AG08396 (cell line): ENCODE measurements around the gene GPR183.
A peak's percentile ranks its signal among the peaks of the same experiment; 100 is the strongest.

Experiments used
- DNase-seq: peaks from one replicate; pipeline ENCODE4 v3.0.0; 2012; ENCODE audit warnings: low spot score, mixed read lengths

GPR183 gene

GRCh38 chr13:99294958-99295357, 12.2 kb downstream of the GPR183 start:
- no peak for DNase-seq

- no peak for DNase-seq
These were observed 13.0 kb downstream of the GPR183 start for GRCh38 chr13:99294198-99294597.

- DNase-seq: no peak
These were observed 14.0 kb downstream of the GPR183 start for GRCh38 chr13:99293178-99293577.

GRCh38 chr13:99290894-99291293, 16.3 kb downstream of the GPR183 start:
- DNase-seq: no peak

GRCh38 chr13:99289674-99290337, 17.4 kb downstream of the GPR183 start:
- no peak for DNase-seq

- DNase-seq: no peak
These were observed 17.9 kb downstream of the GPR183 start for GRCh38 chr13:99289271-99289670.

- DNase-seq: no peak
These were observed 19.1 kb downstream of the GPR183 start for GRCh38 chr13:99288089-99288488.

- DNase-seq: no peak
These were observed 19.6 kb downstream of the GPR183 start for GRCh38 chr13:99287551-99287950.

- no peak for DNase-seq
These were observed 21.6 kb downstream of the GPR183 start for GRCh38 chr13:99285432-99286182.

- no peak for DNase-seq
These were observed 24.7 kb downstream of the GPR183 start for GRCh38 chr13:99282264-99283231.

GRCh38 chr13:99281811-99282263, 25.4 kb downstream of the GPR183 start:
- no peak for DNase-seq

- no peak for DNase-seq
These were observed 27.0 kb downstream of the GPR183 start for GRCh38 chr13:99280166-99280565.

- DNase-seq: no peak
These were observed 27.6 kb downstream of the GPR183 start for GRCh38 chr13:99279637-99280036.

- no peak for DNase-seq
These were observed 28.4 kb downstream of the GPR183 start for GRCh38 chr13:99278843-99279242.

GRCh38 chr13:99278200-99278599, 29.0 kb downstream of the GPR183 start:
- no peak for DNase-seq

- DNase-seq: no peak
These were observed 29.6 kb downstream of the GPR183 start for GRCh38 chr13:99277629-99278028.

GRCh38 chr13:99276706-99277105, 30.5 kb downstream of the GPR183 start:
- no peak for DNase-seq

GRCh38 chr13:99275093-99275469, 32.1 kb downstream of the GPR183 start:
- DNase-seq: peak; percentile 33

- no peak for DNase-seq
These were observed 34.1 kb downstream of the GPR183 start for GRCh38 chr13:99273128-99273527.

GRCh38 chr13:99272481-99272880, 34.7 kb downstream of the GPR183 start:
- DNase-seq: no peak

GRCh38 chr13:99271249-99271648, 36.0 kb downstream of the GPR183 start:
- no peak for DNase-seq

- DNase-seq: no peak
These were observed 36.7 kb downstream of the GPR183 start for GRCh38 chr13:99270518-99270917.
